Measurements from ENCODE around the gene GDPD4. TPM values are rescaled to one million over a fixed set of nuclear protein-coding genes. Genes with fewer than 3 reads are reported as not detected.

The GDPD4 gene
- total and polyA plus RNA-seq, 7 donors: not detected

GRCh38 chr11:77250881-77251640, 50.4 kb downstream of the GDPD4 start:
- H3K4me1 ChIP-seq: no peaks in the 10 kb centered on the region
- WGBS, 2 donors: 94 to 97% methylated on average over 1 of the region's 1 CpG
- no peak for DNase-seq
- H3K9me3 ChIP-seq: peaks cover 0 to 1% (median 0%) of the 10 kb centered on the region in 4 donors
- intact Hi-C loops (cut with DNase I): no loop called here
- H3K27me3 ChIP-seq: no peaks in the 10 kb centered on the region
- no peak for TF ChIP-seq CTCF (IDR thresholded peaks at IDR 0.05)
- TF ChIP-seq POLR2AphosphoS5 (IDR thresholded peaks at IDR 0.05): peak in 1 of 4 donors; percentile 13
- H3K36me3 ChIP-seq: no peaks in the 10 kb centered on the region
- H3K4me3 ChIP-seq: no peak overlapping the region
- H3K27ac ChIP-seq: no peak overlapping the region

- Histone ChIP-seq H3K4me3 (no peak overlapping the region), H3K27me3 (no peaks in the 10 kb centered on the region), H3K9me3 (peaks cover 0 to 1% (median 0%) of the 10 kb centered on the region in 4 donors), H3K27ac (no peak overlapping the region), H3K4me1 (no peaks in the 10 kb centered on the region), H3K36me3 (no peaks in the 10 kb centered on the region)
- intact Hi-C loops (cut with DNase I): no loop called here
- TF ChIP-seq CTCF (IDR thresholded peaks at IDR 0.05) (no peak), EP300 (IDR thresholded peaks at IDR 0.05) (no peak), POLR2A (IDR thresholded peaks at IDR 0.05) (no peak), POLR2AphosphoS5 (IDR thresholded peaks at IDR 0.05) (no peak)
- DNase-seq: no peak
- WGBS, 2 donors: 86 to 89% methylated on average over 3 of the region's 3 CpGs
Observed at GRCh38 chr11:77249427-77249826, 52.1 kb downstream of the GDPD4 start.

- DNase-seq: no peak
- intact Hi-C loops (cut with DNase I): no loop called here
- Histone ChIP-seq H3K9me3 (peaks cover 0 to 3% (median 0%) of the 10 kb centered on the region in 4 donors), H3K27ac (no peak overlapping the region), H3K4me3 (no peak overlapping the region), H3K36me3 (no peaks in the 10 kb centered on the region), H3K4me1 (no peaks in the 10 kb centered on the region), H3K27me3 (no peaks in the 10 kb centered on the region)
- WGBS, 2 donors: 89 to 90% methylated on average over 7 of the region's 7 CpGs
- TF ChIP-seq POLR2AphosphoS5 (IDR thresholded peaks at IDR 0.05) (no peak), CTCF (IDR thresholded peaks at IDR 0.05) (no peak), EP300 (IDR thresholded peaks at IDR 0.05) (no peak), POLR2A (IDR thresholded peaks at IDR 0.05) (no peak)
Observed at GRCh38 chr11:77244277-77245027, 57.0 kb downstream of the GDPD4 start.

- no peak for DNase-seq
- TF ChIP-seq CTCF (IDR thresholded peaks at IDR 0.05) (no peak), POLR2A (IDR thresholded peaks at IDR 0.05) (no peak), POLR2AphosphoS5 (IDR thresholded peaks at IDR 0.05) (no peak), EP300 (IDR thresholded peaks at IDR 0.05) (no peak)
Observed at GRCh38 chr11:77236901-77237300, 64.6 kb downstream of the GDPD4 start.

More at GRCh38 chr11:77236901-77237300, 64.6 kb downstream of the GDPD4 start:
- no peaks in the 10 kb centered on the region for H3K27me3 ChIP-seq
- intact Hi-C loops (cut with DNase I): no loop called here
- no peaks in the 10 kb centered on the region for H3K4me1 ChIP-seq
- no peak overlapping the region for H3K4me3 ChIP-seq
- H3K27ac ChIP-seq: no peak overlapping the region
- peaks cover 0 to 3% (median 0%) of the 10 kb centered on the region in 4 donors for H3K9me3 ChIP-seq
- no peaks in the 10 kb centered on the region for H3K36me3 ChIP-seq

Measured in sigmoid colon (tissue), 7 donors.